HL-60 (cell line): ENCODE measurements around the gene PGS1.

ENCODE experiments used
- GABPA ChIP-seq: IDR thresholded peaks from 2 replicates; pipeline ENCODE4 v1.6.1; 2012; ENCODE audit warnings: low read depth
- POLR2AphosphoS5 ChIP-seq: IDR thresholded peaks from 2 replicates; pipeline ENCODE4 v1.6.1; 2012; ENCODE audit warnings: low read depth
- TF ChIP-seq, protein P1 (sequence below): IDR thresholded peaks from one replicate; pipeline ENCODE4 v1.5.1; 2011; ENCODE audit warnings: low read length, control low read depth, inconsistent platforms; ENCODE audit not compliant: insufficient read depth

DNA sequence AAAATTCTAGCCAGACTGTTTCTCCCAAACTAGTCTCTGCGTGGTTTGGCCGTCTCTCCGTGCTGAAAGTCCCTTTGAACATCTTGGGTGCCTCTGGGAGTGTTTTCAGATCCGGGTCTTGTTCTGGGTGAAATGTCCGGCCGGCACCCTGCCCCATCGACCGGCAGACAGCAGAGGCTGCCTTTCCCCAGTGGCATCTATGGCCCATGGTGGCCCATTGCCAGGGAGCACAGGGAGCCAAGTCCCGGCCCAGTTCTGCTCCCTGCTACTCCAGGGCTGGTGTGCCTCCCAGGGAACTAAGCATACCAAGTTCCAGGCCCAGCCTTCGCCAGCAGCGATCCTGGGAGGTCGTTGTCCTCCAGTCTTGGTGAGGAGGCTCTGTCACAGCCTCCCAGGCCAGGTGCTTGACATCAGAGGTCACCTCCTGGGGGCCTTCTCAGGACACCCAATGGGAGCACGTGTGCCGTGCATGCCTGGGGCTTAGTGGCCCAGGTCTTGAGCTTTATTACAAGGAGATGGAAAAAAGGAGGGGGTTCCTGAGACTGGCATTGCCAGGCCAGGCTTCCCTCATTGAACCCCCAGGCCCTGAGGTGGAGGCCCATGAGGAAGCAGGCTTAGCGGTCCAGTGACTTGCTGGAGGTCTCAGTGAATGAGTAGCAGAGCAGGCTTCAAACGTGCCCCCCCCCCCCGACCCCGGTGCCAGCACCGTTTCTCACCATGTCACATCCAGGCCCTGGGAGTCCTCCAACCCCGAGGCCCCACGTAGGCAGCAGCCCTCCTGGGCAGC lies 54.0 kb downstream of the PGS1 start:
- TF ChIP-seq POLR2AphosphoS5 (no peak), GABPA (no peak)
- TF ChIP-seq, protein P1, sequence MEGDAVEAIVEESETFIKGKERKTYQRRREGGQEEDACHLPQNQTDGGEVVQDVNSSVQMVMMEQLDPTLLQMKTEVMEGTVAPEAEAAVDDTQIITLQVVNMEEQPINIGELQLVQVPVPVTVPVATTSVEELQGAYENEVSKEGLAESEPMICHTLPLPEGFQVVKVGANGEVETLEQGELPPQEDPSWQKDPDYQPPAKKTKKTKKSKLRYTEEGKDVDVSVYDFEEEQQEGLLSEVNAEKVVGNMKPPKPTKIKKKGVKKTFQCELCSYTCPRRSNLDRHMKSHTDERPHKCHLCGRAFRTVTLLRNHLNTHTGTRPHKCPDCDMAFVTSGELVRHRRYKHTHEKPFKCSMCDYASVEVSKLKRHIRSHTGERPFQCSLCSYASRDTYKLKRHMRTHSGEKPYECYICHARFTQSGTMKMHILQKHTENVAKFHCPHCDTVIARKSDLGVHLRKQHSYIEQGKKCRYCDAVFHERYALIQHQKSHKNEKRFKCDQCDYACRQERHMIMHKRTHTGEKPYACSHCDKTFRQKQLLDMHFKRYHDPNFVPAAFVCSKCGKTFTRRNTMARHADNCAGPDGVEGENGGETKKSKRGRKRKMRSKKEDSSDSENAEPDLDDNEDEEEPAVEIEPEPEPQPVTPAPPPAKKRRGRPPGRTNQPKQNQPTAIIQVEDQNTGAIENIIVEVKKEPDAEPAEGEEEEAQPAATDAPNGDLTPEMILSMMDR = no peak
